Measurements from ENCODE around the gene DGCR2.

DNA sequence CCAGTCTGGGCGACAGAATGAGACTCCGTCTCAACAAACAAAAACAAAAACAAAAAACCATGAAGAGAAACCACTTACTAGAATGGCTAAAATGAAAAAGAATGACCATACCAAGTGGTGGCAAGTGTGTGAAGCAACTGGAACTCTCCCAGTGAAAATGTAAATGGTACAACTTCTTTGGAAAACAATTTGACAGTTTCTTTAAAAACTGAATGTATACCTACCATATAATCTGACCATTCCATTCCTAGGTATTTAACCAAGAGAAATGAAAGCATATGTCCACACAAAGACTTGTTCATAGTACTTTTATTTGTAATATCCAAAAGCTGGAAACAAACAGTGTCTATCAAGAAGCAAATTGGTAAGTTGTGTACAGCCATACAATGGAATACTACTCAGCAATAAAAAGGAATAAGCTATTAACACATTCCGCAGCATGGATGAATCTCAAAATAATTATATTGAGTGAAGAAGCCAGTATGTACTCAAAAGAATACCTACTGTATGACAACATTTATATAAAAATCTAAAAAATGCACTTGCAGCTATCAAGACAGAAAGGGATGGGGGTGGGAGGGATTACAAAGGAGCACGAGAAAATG lies 27.7 kb downstream of the DGCR2 start:
- TF ChIP-seq EZH2phosphoT487 (IDR thresholded peaks at IDR 0.05; ENCODE audit: insufficient read depth, low read depth) (no peak), EZH2 (IDR thresholded peaks at IDR 0.05; ENCODE audit: insufficient read depth, poor library complexity, severe bottlenecking) (no peak)

All from GM23248 (cell line).